ENCODE measurements around the gene CNOT10. TPM values are rescaled to one million over a fixed set of nuclear protein-coding genes. Genes with fewer than 3 reads are reported as not detected.

CNOT10 gene
- total RNA-seq: 23.4 and 23.6 TPM in 2 replicates

GRCh38 chr3:32684800-32685542 lies at the start of gene CNOT10:
CNOT10 (plus strand) TSS chr3:32685188; CDS start chr3:32685461, 273 bp downstream.

GRCh38 chr3:32817558-32818228 lies 132.7 kb downstream of the CNOT10 start, which contains the start of gene TRIM71:
TRIM71 (plus strand) TSS chr3:32817997; CDS start chr3:32818081, 84 bp downstream.

Other genes with a start within 250 kb of the CNOT10 start
- 164 and 200 TPM in 2 replicates for gene CMTM6, start 182.3 kb upstream of the CNOT10 start, total RNA-seq
- gene DYNC1LI1, start 114.3 kb upstream of the CNOT10 start, total RNA-seq: 39.7 and 47.4 TPM in 2 replicates
- not detected in 2 replicates for gene TRIM71, start 132.8 kb downstream of the CNOT10 start, total RNA-seq

All from regular cardiac myocyte (primary cell).